Endothelial cell of umbilical vein (primary cell): ENCODE results near the gene AGRN. TPM values are rescaled to one million over a fixed set of nuclear protein-coding genes. Genes with fewer than 3 reads are reported as not detected.

ENCODE experiments used
- BruUV-seq: library from RNA; stranded (reverse); fragments of 400-500 nt; replicated peaks from 2 replicates; lab custom pipeline; 2021; lab: Mats Ljungman, UMichigan
- CTCF ChIA-PET: fragments of 300-600, 350-600 bp; sonication (Branson Sonifier 250); formaldehyde crosslinking; loops from one replicate; lab custom pipeline; 2021; ENCODE audit warnings: antibody characterized with exemption, inconsistent platforms; lab: Charles Lee
- POLR2A ChIA-PET: fragments of 300-600, 350-600 bp; sonication (Branson Sonifier 250); formaldehyde crosslinking; loops from one replicate; lab custom pipeline; 2021; ENCODE audit warnings: antibody characterized with exemption, inconsistent platforms; lab: Charles Lee
- DNase-seq: peaks from one replicate; pipeline ENCODE4 v3.0.0-alpha.2; 2011; ENCODE audit warnings: low read depth, low spot score
- FAIRE-seq: peaks from 2 replicates; lab custom pipeline; 2011; peaks lifted over from hg19 to GRCh38; lab: Jason Lieb, UNC
- H2AFZ ChIP-seq: 2 replicates; pipeline ENCODE4 v1.6.0; 2012; ENCODE audit warnings: low read depth, low read length, control low read depth, inconsistent platforms
- H3K27ac ChIP-seq: 2 replicates; pipeline ENCODE4 v1.5.1; 2011; ENCODE audit warnings: low read depth, mild to moderate bottlenecking, control low read depth, low read length, moderate library complexity; ENCODE audit not compliant: insufficient read depth
- H3K27me3 ChIP-seq, 2 experiments: 2 replicates each; pipeline versions ENCODE4 v1.6.0 to v1.6.1; 2011; ENCODE audit warnings: low read length in 2 of 2, mixed read lengths in 1 of 2; ENCODE audit not compliant: control insufficient read depth in 2 of 2, insufficient read depth in 2 of 2
- H3K36me3 ChIP-seq, 2 experiments: 2 replicates in 1 of 2; 3 replicates in 1 of 2; pipeline ENCODE4 v1.5.1; 2011; ENCODE audit warnings: low read length in 2 of 2, mild to moderate bottlenecking in 1 of 2, moderate library complexity in 1 of 2; ENCODE audit not compliant: control insufficient read depth in 2 of 2, insufficient read depth in 2 of 2; ENCODE audit errors: extremely low read depth in 1 of 2
- H3K4me1 ChIP-seq: 3 replicates; pipeline ENCODE4 v1.5.1; 2011; ENCODE audit warnings: mild to moderate bottlenecking, low read length; ENCODE audit not compliant: control insufficient read depth, insufficient read depth; ENCODE audit errors: extremely low read depth
- H3K4me2 ChIP-seq: 2 replicates; pipeline ENCODE4 v1.6.1; 2011; ENCODE audit warnings: low read length, control low read depth, mixed read lengths; ENCODE audit not compliant: insufficient read depth
- H3K4me3 ChIP-seq, 3 experiments: fragments of 200-600 bp in 1 of 3; sonication (generic), shearing (Covaris generic) in 1 of 3; replicated peaks in 1 of 3; 2 replicates each; pipeline ENCODE4 v1.5.1; 2011 to 2016; ENCODE audit warnings: control low read depth in 3 of 3, low read length in 3 of 3, mild to moderate bottlenecking in 2 of 3, inconsistent platforms in 1 of 3, low read depth in 1 of 3, moderate library complexity in 1 of 3; ENCODE audit not compliant: insufficient read depth in 1 of 3
- H3K79me2 ChIP-seq: 2 replicates; pipeline ENCODE4 v1.6.0; 2012; ENCODE audit warnings: low read length, inconsistent platforms; ENCODE audit not compliant: control insufficient read depth, insufficient read depth
- H3K9ac ChIP-seq: replicated peaks from 2 replicates; pipeline ENCODE3; 2011; ENCODE audit warnings: low read length, control low read depth; ENCODE audit not compliant: insufficient read depth; ENCODE audit errors: extremely low read depth
- H3K9me1 ChIP-seq: replicated peaks from 3 replicates; pipeline ENCODE4 v1.6.0; 2011; ENCODE audit warnings: mild to moderate bottlenecking, low read length; ENCODE audit not compliant: control insufficient read depth, insufficient read depth; ENCODE audit errors: extremely low read depth
- H3K9me3 ChIP-seq: replicated peaks from 2 replicates; pipeline ENCODE4 v1.5.1; 2012; ENCODE audit warnings: low read length, inconsistent platforms; ENCODE audit not compliant: control insufficient read depth, insufficient read depth
- H4K20me1 ChIP-seq: replicated peaks from 2 replicates; pipeline ENCODE3; 2011; ENCODE audit warnings: mild to moderate bottlenecking, low read length; ENCODE audit not compliant: control insufficient read depth, insufficient read depth; ENCODE audit errors: extremely low read depth
- EZH2 ChIP-seq: IDR thresholded peaks from 2 replicates; pipeline ENCODE4 v1.6.1; 2012; ENCODE audit warnings: borderline replicate concordance, low read depth, mild to moderate bottlenecking, moderate library complexity, low read length, inconsistent platforms; ENCODE audit not compliant: severe bottlenecking
- FOS ChIP-seq: IDR thresholded peaks from 2 replicates; pipeline ENCODE4 v1.6.1; 2011; ENCODE audit warnings: mild to moderate bottlenecking, low read length, moderate library complexity, borderline replicate concordance; ENCODE audit not compliant: insufficient read depth
- GATA2 ChIP-seq: IDR thresholded peaks from 2 replicates; pipeline ENCODE4 v1.7.0; 2011; ENCODE audit warnings: low read depth, mild to moderate bottlenecking, moderate library complexity, mixed read lengths, low read length; ENCODE audit not compliant: insufficient read length, insufficient read depth
- JUN ChIP-seq: IDR thresholded peaks from 2 replicates; pipeline ENCODE4 v1.6.1; 2011; ENCODE audit warnings: borderline replicate concordance, low read depth; ENCODE audit not compliant: insufficient read length, insufficient read depth
- MYC ChIP-seq: IDR thresholded peaks from one replicate; pipeline ENCODE4 v1.6.1; 2011; ENCODE audit warnings: mild to moderate bottlenecking, low read depth, low read length
- POLR2A ChIP-seq: IDR thresholded peaks from 2 replicates; pipeline ENCODE4 v1.6.1; 2012; ENCODE audit warnings: low read depth, mild to moderate bottlenecking, control low read depth, low read length
- POLR2AphosphoS5 ChIP-seq: IDR thresholded peaks from 2 replicates; pipeline ENCODE4 v1.6.1; 2012; ENCODE audit warnings: low read depth, mild to moderate bottlenecking, control low read depth, low read length, moderate library complexity; ENCODE audit not compliant: insufficient read depth
- dilution Hi-C: fragments of 300-500 bp; cut with MboI; formaldehyde crosslinking; loops from one replicate; pipeline ENCODE4 v1.15.0; 2019; ENCODE audit warnings: low sequenced_read_pairs; ENCODE audit not compliant: extremely low pct_ligation_motif_present
- intact Hi-C: fragments of 100-400 bp; cut with micrococcal nuclease; formaldehyde crosslinking; loops from one replicate; pipeline ENCODE4 v1.10.0; 2022
- polyA plus RNA-seq, 4 experiments: library from polyadenylated mRNA; depleted of rRNA in 3 of 4; stranded (reverse) in 3 of 4; unstranded in 1 of 4; fragments of >200 nt; gene quantifications; 2 replicates each; pipeline versions ENCODE4 v1.2.1 to v1.2.3, GENCODE V29; 2011 to 2012; ENCODE audit warnings: missing spikeins in 1 of 4
- total RNA-seq: library from RNA; stranded (reverse); gene quantifications from 2 replicates; pipeline ENCODE4 v1.2.3, GENCODE V29; 2021
- TF ChIP-seq, protein P1 (sequence below), 2 donors: IDR thresholded peaks; 1 replicate in 1 of 2; 2 replicates in 1 of 2; pipeline ENCODE4 v1.5.1; 2011; ENCODE audit warnings: low read length in 2 of 2, mild to moderate bottlenecking in 2 of 2, moderate library complexity in 2 of 2, control low read depth in 1 of 2, inconsistent platforms in 1 of 2, low read depth in 1 of 2; ENCODE audit not compliant: insufficient read depth in 1 of 2; ENCODE audit errors: extremely low read depth in 1 of 2
- TF ChIP-seq, protein P2 (sequence below): IDR thresholded peaks from 2 replicates; pipeline ENCODE4 v1.6.1; 2011; ENCODE audit not compliant: insufficient read depth, insufficient read length

Gene AGRN
- total and polyA plus RNA-seq, 2 donors (not counting 3 experiments of a cell fraction or from before 2014, with no cell fraction given), result 66.6 to 67.8 TPM

DNA sequence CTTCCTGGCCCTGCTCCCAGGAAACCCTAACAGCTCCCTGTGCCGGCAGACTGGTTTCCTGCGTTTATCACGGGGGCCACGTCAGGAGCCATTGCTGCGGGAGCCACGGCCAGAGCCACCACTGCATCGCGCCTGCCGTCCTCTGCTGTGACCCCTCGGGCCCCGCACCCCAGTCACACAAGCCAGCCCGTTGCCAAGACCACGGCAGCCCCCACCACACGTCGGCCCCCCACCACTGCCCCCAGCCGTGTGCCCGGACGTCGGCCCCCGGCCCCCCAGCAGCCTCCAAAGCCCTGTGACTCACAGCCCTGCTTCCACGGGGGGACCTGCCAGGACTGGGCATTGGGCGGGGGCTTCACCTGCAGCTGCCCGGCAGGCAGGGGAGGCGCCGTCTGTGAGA lies 28.0 kb downstream of the AGRN start:
- Histone ChIP-seq H3K27ac (no peak overlapping the region), H3K9me1 (no peaks in the 10 kb centered on the region), H3K9me3 (no peaks in the 10 kb centered on the region), H3K36me3 (peaks cover 0 to 24% of the 10 kb centered on the region in 2 experiments), H3K4me1 (no peaks in the 10 kb centered on the region), H3K9ac (no peak overlapping the region), H4K20me1 (no peaks in the 10 kb centered on the region), H3K79me2 (no peaks in the 10 kb centered on the region), H3K4me2 (no peak overlapping the region), H3K4me3 (no peak overlapping the region), H2AFZ (no peak overlapping the region), H3K27me3 (no peaks in the 10 kb centered on the region)
- TF ChIP-seq FOS, result no peak
- TF ChIP-seq POLR2AphosphoS5, result no peak
- TF ChIP-seq, protein P1, sequence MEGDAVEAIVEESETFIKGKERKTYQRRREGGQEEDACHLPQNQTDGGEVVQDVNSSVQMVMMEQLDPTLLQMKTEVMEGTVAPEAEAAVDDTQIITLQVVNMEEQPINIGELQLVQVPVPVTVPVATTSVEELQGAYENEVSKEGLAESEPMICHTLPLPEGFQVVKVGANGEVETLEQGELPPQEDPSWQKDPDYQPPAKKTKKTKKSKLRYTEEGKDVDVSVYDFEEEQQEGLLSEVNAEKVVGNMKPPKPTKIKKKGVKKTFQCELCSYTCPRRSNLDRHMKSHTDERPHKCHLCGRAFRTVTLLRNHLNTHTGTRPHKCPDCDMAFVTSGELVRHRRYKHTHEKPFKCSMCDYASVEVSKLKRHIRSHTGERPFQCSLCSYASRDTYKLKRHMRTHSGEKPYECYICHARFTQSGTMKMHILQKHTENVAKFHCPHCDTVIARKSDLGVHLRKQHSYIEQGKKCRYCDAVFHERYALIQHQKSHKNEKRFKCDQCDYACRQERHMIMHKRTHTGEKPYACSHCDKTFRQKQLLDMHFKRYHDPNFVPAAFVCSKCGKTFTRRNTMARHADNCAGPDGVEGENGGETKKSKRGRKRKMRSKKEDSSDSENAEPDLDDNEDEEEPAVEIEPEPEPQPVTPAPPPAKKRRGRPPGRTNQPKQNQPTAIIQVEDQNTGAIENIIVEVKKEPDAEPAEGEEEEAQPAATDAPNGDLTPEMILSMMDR (IDR thresholded peaks at IDR 0.05; ENCODE audit: extremely low read depth in 1 of 2, insufficient read depth in 1 of 2, low read depth in 1 of 2, low read length in 2 of 2), result no peak
- no peak for TF ChIP-seq POLR2A
- TF ChIP-seq GATA2, result no peak
- no peak for TF ChIP-seq MYC
- TF ChIP-seq JUN, result no peak
- TF ChIP-seq, protein P2, sequence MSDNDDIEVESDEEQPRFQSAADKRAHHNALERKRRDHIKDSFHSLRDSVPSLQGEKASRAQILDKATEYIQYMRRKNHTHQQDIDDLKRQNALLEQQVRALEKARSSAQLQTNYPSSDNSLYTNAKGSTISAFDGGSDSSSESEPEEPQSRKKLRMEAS, result no peak
- no peak for TF ChIP-seq EZH2
- FAIRE-seq (no peak), DNase-seq (no peak)
- intact Hi-C loops (no loop called here), dilution Hi-C loops (no loop called here)
- POLR2A ChIA-PET, result no interaction called here
- CTCF ChIA-PET, result no interaction called here
- BruUV-seq, result no TSS peak
